ENCODE results near the gene GYS2. TPM values are rescaled to one million over a fixed set of nuclear protein-coding genes. Genes with fewer than 3 reads are reported as not detected.

The GYS2 gene
- polyA plus RNA-seq (2013, experiment 1 of 2): 0.01 TPM
- 0.01 TPM for polyA plus RNA-seq (2013, experiment 2 of 2)

GRCh38 chr12:21604245-21605101 lies at the start of gene GYS2:
GYS2 (minus strand) TSS chr12:21604847; CDS start chr12:21604592, 255 bp downstream.
- no CpG with 5 or more reads among the region's 7 CpGs for WGBS (ENCODE audit: extremely low coverage, insufficient coverage, low lambda C conversion rate)
- peak; percentile 61 for DNase-seq

GRCh38 chr12:21651821-21652220 lies 47.2 kb upstream of the GYS2 start:
- no peaks in the 10 kb centered on the region for H3K27me3 ChIP-seq (ENCODE audit: insufficient read depth, low read length, poor library complexity)
- H2BK120ac ChIP-seq (ENCODE audit: low read depth, low read length): no peak overlapping the region
- peaks cover 5% of the 10 kb centered on the region for H3K4me1 ChIP-seq (ENCODE audit: control insufficient read depth, low read depth, low read length)
- H3K27ac ChIP-seq (ENCODE audit: low read depth, low read length): no peak overlapping the region
- H2BK5ac ChIP-seq (ENCODE audit: low read length): no peak overlapping the region
- DNase-seq: no peak
- H3K23ac ChIP-seq (ENCODE audit: low read length): no peak overlapping the region
- H4K8ac ChIP-seq (ENCODE audit: low read depth, low read length): no peak overlapping the region
- peaks cover 54% of the 10 kb centered on the region for H3K79me2 ChIP-seq (ENCODE audit: control insufficient read depth, insufficient read depth, low read length)
- peaks cover 8% of the 10 kb centered on the region for H3K36me3 ChIP-seq (ENCODE audit: control insufficient read depth, insufficient read depth, low read length)
- no peak overlapping the region for H2AK5ac ChIP-seq (ENCODE audit: low read length)
- no peak overlapping the region for H3K4ac ChIP-seq (ENCODE audit: low read depth, low read length)
- WGBS (ENCODE audit: extremely low coverage, insufficient coverage, low lambda C conversion rate): no CpG with 5 or more reads among the region's 1 CpG
- no peak overlapping the region for H3K56ac ChIP-seq (ENCODE audit: low read length)
- no peak overlapping the region for H2BK15ac ChIP-seq (replicated peaks; ENCODE audit: low read depth)
- no peak overlapping the region for H3K9ac ChIP-seq (ENCODE audit: low read length)
- no peak overlapping the region for H3K4me3 ChIP-seq (ENCODE audit: low read length)
- H3K79me1 ChIP-seq (ENCODE audit: low read length): peaks cover 10% of the 10 kb centered on the region
- H3K18ac ChIP-seq (ENCODE audit: low read length): no peak overlapping the region
- no peak overlapping the region for H4K5ac ChIP-seq (ENCODE audit: low read length)
- H3K4me2 ChIP-seq (ENCODE audit: low read length): no peak overlapping the region

More at GRCh38 chr12:21604245-21605101, at the start of gene GYS2:
- no peak within 1 kb of the TSS for H3K4ac ChIP-seq (ENCODE audit: low read depth, low read length)
- H4K5ac ChIP-seq (ENCODE audit: low read length): no peak within 1 kb of the TSS
- H2BK5ac ChIP-seq (ENCODE audit: low read length): no peak within 1 kb of the TSS
- no peaks in the 10 kb centered on the region for H3K79me1 ChIP-seq (ENCODE audit: low read length)
- no peaks in the 10 kb centered on the region for H3K36me3 ChIP-seq (ENCODE audit: control insufficient read depth, insufficient read depth, low read length)
- no peak within 1 kb of the TSS for H3K4me2 ChIP-seq (ENCODE audit: low read length)
- H2BK120ac ChIP-seq (ENCODE audit: low read depth, low read length): no peak within 1 kb of the TSS
- H3K27ac ChIP-seq (ENCODE audit: low read depth, low read length): no peak within 1 kb of the TSS
- H3K79me2 ChIP-seq (ENCODE audit: control insufficient read depth, insufficient read depth, low read length): no peaks in the 10 kb centered on the region
- H3K18ac ChIP-seq (ENCODE audit: low read length): peak within 1 kb of the TSS; percentile 12
- H3K4me3 ChIP-seq (ENCODE audit: low read length): no peak within 1 kb of the TSS
- no peak within 1 kb of the TSS for H3K23ac ChIP-seq (ENCODE audit: low read length)
- no peak within 1 kb of the TSS for H2BK15ac ChIP-seq (replicated peaks; ENCODE audit: low read depth)
- no peak within 1 kb of the TSS for H3K9ac ChIP-seq (ENCODE audit: low read length)
- H3K27me3 ChIP-seq (ENCODE audit: insufficient read depth, low read length, poor library complexity): no peaks in the 10 kb centered on the region
- no peak within 1 kb of the TSS for H3K56ac ChIP-seq (ENCODE audit: low read length)
- no peak within 1 kb of the TSS for H4K8ac ChIP-seq (ENCODE audit: low read depth, low read length)
- H2AK5ac ChIP-seq (ENCODE audit: low read length): no peak within 1 kb of the TSS
- H3K4me1 ChIP-seq (ENCODE audit: control insufficient read depth, low read depth, low read length): peaks cover 10% of the 10 kb centered on the region

DNA sequence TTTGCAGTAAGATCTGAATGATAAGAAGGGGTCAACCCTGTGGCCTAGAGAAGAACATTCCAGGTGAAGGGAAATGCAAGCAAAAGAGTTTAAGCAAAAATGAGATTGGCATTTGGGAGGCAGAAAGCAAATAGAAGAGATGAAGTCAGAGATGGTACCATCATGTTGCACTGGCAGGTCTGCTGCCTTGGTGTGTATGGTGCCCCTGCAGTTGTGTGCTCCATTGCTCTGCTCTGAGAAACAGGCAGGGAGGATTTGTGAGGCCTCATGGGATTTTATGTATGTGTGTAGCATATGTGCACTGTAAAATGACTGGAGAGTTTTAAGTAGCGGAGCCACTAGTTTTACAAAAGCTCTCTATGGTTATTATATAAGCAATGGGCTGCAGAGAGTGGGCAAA lies 46.4 kb upstream of the GYS2 start:
- peaks cover 8% of the 10 kb centered on the region for H3K36me3 ChIP-seq (ENCODE audit: control insufficient read depth, insufficient read depth, low read length)
- no peak overlapping the region for H2AK5ac ChIP-seq (ENCODE audit: low read length)
- H3K79me1 ChIP-seq (ENCODE audit: low read length): peaks cover 10% of the 10 kb centered on the region
- no peak overlapping the region for H3K18ac ChIP-seq (ENCODE audit: low read length)
- no peak overlapping the region for H2BK5ac ChIP-seq (ENCODE audit: low read length)
- H3K27me3 ChIP-seq (ENCODE audit: insufficient read depth, low read length, poor library complexity): no peaks in the 10 kb centered on the region
- H2BK120ac ChIP-seq (ENCODE audit: low read depth, low read length): no peak overlapping the region
- H3K4me3 ChIP-seq (ENCODE audit: low read length): no peak overlapping the region
- H3K56ac ChIP-seq (ENCODE audit: low read length): no peak overlapping the region
- no peak overlapping the region for H3K4me2 ChIP-seq (ENCODE audit: low read length)
- H2BK15ac ChIP-seq (replicated peaks; ENCODE audit: low read depth): no peak overlapping the region
- H3K4me1 ChIP-seq (ENCODE audit: control insufficient read depth, low read depth, low read length): peaks cover 5% of the 10 kb centered on the region
- no peak overlapping the region for H3K4ac ChIP-seq (ENCODE audit: low read depth, low read length)
- WGBS (ENCODE audit: extremely low coverage, insufficient coverage, low lambda C conversion rate): no CpG with 5 or more reads among the region's 1 CpG
- no peak overlapping the region for H3K27ac ChIP-seq (ENCODE audit: low read depth, low read length)
- peak; percentile 60 for DNase-seq
- no peak overlapping the region for H3K9ac ChIP-seq (ENCODE audit: low read length)
- peaks cover 45% of the 10 kb centered on the region for H3K79me2 ChIP-seq (ENCODE audit: control insufficient read depth, insufficient read depth, low read length)
- no peak overlapping the region for H4K8ac ChIP-seq (ENCODE audit: low read depth, low read length)
- H4K5ac ChIP-seq (ENCODE audit: low read length): no peak overlapping the region
- no peak overlapping the region for H3K23ac ChIP-seq (ENCODE audit: low read length)

DNA sequence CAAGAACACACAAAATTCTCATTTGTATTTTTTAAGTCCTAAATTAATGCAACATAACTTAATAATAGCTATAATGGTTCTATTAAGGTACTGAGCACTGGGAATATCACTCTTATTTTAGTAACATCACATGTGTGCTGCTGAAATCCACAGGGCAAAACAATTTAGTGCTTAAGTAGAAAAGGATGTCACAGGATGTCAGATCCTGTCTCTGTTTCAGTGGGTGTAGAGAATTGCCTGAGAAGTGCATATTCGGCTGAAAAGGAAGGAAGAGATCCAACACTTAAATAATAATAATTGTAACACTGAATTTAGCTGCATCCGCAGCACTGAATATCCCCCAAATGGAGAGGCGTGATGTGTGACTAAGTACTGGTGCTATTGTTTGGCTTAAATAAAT lies 44.4 kb upstream of the GYS2 start:
- H3K79me1 ChIP-seq (ENCODE audit: low read length): peaks cover 8% of the 10 kb centered on the region
- H3K4me2 ChIP-seq (ENCODE audit: low read length): no peak overlapping the region
- DNase-seq: no peak
- H3K56ac ChIP-seq (ENCODE audit: low read length): no peak overlapping the region
- H2AK5ac ChIP-seq (ENCODE audit: low read length): no peak overlapping the region
- H2BK5ac ChIP-seq (ENCODE audit: low read length): no peak overlapping the region
- no peak overlapping the region for H2BK15ac ChIP-seq (replicated peaks; ENCODE audit: low read depth)
- no peak overlapping the region for H2BK120ac ChIP-seq (ENCODE audit: low read depth, low read length)
- H3K27ac ChIP-seq (ENCODE audit: low read depth, low read length): no peak overlapping the region
- peaks cover 6% of the 10 kb centered on the region for H3K36me3 ChIP-seq (ENCODE audit: control insufficient read depth, insufficient read depth, low read length)
- no peaks in the 10 kb centered on the region for H3K27me3 ChIP-seq (ENCODE audit: insufficient read depth, low read length, poor library complexity)
- H3K4ac ChIP-seq (ENCODE audit: low read depth, low read length): no peak overlapping the region
- H4K8ac ChIP-seq (ENCODE audit: low read depth, low read length): no peak overlapping the region
- H3K9ac ChIP-seq (ENCODE audit: low read length): no peak overlapping the region
- peaks cover 3% of the 10 kb centered on the region for H3K4me1 ChIP-seq (ENCODE audit: control insufficient read depth, low read depth, low read length)
- H3K23ac ChIP-seq (ENCODE audit: low read length): no peak overlapping the region
- H3K18ac ChIP-seq (ENCODE audit: low read length): no peak overlapping the region
- no CpG with 5 or more reads among the region's 3 CpGs for WGBS (ENCODE audit: extremely low coverage, insufficient coverage, low lambda C conversion rate)
- no peak overlapping the region for H4K5ac ChIP-seq (ENCODE audit: low read length)
- H3K4me3 ChIP-seq (ENCODE audit: low read length): no peak overlapping the region
- H3K79me2 ChIP-seq (ENCODE audit: control insufficient read depth, insufficient read depth, low read length): peaks cover 31% of the 10 kb centered on the region

DNA sequence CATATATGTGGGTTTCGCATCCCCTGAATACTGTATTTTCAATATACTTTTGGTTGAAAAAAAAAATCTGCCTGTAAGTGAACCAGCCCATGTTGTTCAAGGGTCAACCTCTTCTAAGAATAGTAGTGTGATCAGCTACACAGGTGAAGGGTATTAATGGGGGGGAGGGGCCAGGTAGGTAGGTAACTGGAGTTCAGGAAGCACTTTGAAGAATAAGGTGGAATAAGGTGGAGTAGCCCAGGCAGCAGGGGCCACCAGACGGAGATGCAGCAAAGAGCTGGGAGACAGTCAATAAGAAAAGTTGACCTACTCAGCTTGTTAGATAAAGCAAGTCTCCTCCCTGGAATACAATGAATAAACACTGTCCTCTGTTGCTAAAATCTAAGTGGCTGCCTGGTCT lies 43.7 kb upstream of the GYS2 start:
- no peak overlapping the region for H4K8ac ChIP-seq (ENCODE audit: low read depth, low read length)
- no peak overlapping the region for H3K56ac ChIP-seq (ENCODE audit: low read length)
- peaks cover 3% of the 10 kb centered on the region for H3K36me3 ChIP-seq (ENCODE audit: control insufficient read depth, insufficient read depth, low read length)

More for the DNA sequence above, 43.7 kb upstream of the GYS2 start:
- Histone ChIP-seq H3K4ac (ENCODE audit: low read depth, low read length) (no peak overlapping the region), H3K18ac (ENCODE audit: low read length) (no peak overlapping the region), H2BK120ac (ENCODE audit: low read depth, low read length) (no peak overlapping the region), H4K5ac (ENCODE audit: low read length) (no peak overlapping the region), H3K4me1 (ENCODE audit: control insufficient read depth, low read depth, low read length) (no peaks in the 10 kb centered on the region), H3K79me1 (ENCODE audit: low read length) (peaks cover 5% of the 10 kb centered on the region), H3K27ac (ENCODE audit: low read depth, low read length) (no peak overlapping the region), H2BK5ac (ENCODE audit: low read length) (no peak overlapping the region), H3K4me3 (ENCODE audit: low read length) (no peak overlapping the region), H3K9ac (ENCODE audit: low read length) (no peak overlapping the region), H3K27me3 (ENCODE audit: insufficient read depth, low read length, poor library complexity) (no peaks in the 10 kb centered on the region), H2BK15ac (replicated peaks; ENCODE audit: low read depth) (no peak overlapping the region), H3K4me2 (ENCODE audit: low read length) (no peak overlapping the region), H3K23ac (ENCODE audit: low read length) (no peak overlapping the region), H2AK5ac (ENCODE audit: low read length) (no peak overlapping the region), H3K79me2 (ENCODE audit: control insufficient read depth, insufficient read depth, low read length) (peaks cover 27% of the 10 kb centered on the region)
- no CpG with 5 or more reads among the region's 2 CpGs for WGBS (ENCODE audit: extremely low coverage, insufficient coverage, low lambda C conversion rate)
- DNase-seq: no peak

Measured in mesendoderm (in vitro differentiated cells).